Measurements from ENCODE around the gene C9orf72.

DNA sequence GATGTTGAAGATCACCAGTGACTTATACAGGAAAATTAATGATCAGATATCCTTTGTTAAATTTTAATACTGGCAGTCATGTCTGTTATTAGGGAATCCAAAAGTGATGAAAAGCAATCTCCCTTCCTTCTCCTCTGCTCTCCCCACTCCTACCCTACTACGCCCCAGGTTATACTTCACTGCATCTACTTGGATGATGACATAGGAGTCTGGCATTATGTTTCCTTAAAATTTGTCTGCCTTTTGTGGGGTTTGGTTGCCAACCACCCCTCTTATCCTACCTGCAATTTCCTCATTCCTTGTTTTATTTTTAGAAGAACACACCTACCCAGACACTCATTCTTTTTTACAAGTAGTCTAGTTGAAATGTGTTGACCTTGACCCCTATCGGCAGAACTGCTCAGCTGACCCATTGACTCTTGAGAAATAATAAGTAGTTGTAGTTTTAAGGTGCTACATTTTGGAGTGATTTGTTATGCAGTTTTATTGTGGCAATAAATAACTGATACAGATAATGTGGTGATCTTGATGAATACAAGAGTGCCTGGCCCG is 38.5 kb downstream of the C9orf72 start:
- TF ChIP-seq, protein P1, sequence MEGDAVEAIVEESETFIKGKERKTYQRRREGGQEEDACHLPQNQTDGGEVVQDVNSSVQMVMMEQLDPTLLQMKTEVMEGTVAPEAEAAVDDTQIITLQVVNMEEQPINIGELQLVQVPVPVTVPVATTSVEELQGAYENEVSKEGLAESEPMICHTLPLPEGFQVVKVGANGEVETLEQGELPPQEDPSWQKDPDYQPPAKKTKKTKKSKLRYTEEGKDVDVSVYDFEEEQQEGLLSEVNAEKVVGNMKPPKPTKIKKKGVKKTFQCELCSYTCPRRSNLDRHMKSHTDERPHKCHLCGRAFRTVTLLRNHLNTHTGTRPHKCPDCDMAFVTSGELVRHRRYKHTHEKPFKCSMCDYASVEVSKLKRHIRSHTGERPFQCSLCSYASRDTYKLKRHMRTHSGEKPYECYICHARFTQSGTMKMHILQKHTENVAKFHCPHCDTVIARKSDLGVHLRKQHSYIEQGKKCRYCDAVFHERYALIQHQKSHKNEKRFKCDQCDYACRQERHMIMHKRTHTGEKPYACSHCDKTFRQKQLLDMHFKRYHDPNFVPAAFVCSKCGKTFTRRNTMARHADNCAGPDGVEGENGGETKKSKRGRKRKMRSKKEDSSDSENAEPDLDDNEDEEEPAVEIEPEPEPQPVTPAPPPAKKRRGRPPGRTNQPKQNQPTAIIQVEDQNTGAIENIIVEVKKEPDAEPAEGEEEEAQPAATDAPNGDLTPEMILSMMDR (conservative IDR thresholded peaks at IDR 0.05; ENCODE audit: low read depth, low read length) = no peak
- no peak for TF ChIP-seq EZH2 (IDR thresholded peaks at IDR 0.05; ENCODE audit: borderline replicate concordance, low read depth, low read length, poor library complexity, severe bottlenecking)

All from A673 (cell line).